Mesangial cell (primary cell): Measurements from ENCODE around the gene SLCO4C1. TPM values are rescaled to one million over a fixed set of nuclear protein-coding genes. Genes with fewer than 3 reads are reported as not detected.

Experiments used
- total RNA-seq: library from RNA; depleted of rRNA; stranded (reverse); fragments of >200 nt; gene quantifications from 2 replicates; pipeline ENCODE4 v1.2.3, GENCODE V29; 2015

The SLCO4C1 gene
- total RNA-seq, result 0.81 and 7.9 TPM in 2 replicates

GRCh38 chr5:102296178-102296817, at the start of gene SLCO4C1:
Gene SLCO4C1, minus strand, starts transcription at chr5:102296284. Its CDS starts 22 bp downstream, at chr5:102296262.

Other genes starting within 250 kb of the SLCO4C1 start
- not detected in 2 replicates for gene SLCO6A1, start 202.7 kb upstream of the SLCO4C1 start, total RNA-seq